ENCODE data around the gene SCML1. TPM values are rescaled to one million over a fixed set of nuclear protein-coding genes. Genes with fewer than 3 reads are reported as not detected.

The SCML1 gene
- total and polyA plus RNA-seq, 10 of the 15 experiments (the other 5 are each of a cell fraction or from before 2014, with no cell fraction given): 0.62 to 48.3 (median 1.6) TPM

DNA sequence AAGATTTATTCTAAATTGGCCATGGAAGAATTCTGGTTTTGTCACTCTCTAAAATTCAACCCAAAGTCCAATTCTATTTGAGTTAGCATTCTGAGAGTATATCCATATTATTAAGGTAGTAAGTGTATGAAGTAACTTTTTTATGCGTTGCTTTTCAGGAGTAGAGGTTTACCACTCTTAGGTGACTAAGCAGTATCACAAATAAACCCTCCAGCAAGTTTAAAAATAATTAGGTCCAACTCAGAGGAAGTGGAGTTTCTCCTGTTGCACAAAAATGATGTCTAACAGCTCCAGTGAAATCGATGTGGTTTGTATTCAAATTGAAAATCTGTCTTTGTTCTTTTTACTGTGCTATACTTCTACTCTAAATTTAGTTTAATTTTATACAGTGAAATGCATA, 6.6 kb downstream of the SCML1 start:
- no TSS peak for BruUV-seq (replicated peaks)
- no peak for FAIRE-seq
- Histone ChIP-seq H3K36me3 (ENCODE audit: control insufficient read depth in 2 of 2, insufficient read depth in 2 of 2, low read length in 1 of 2) (no peaks in the 10 kb centered on the region), H3K4me3 (no peak overlapping the region), H3K79me2 (ENCODE audit: control insufficient read depth, insufficient read depth, low read length) (no peaks in the 10 kb centered on the region; the same call in 1 of the 2 replicates), H3K27me3 (replicated peaks in 1 of 2; ENCODE audit: control insufficient read depth in 2 of 2, insufficient read depth in 2 of 2, low read length in 1 of 2) (no peaks in the 10 kb centered on the region), H4K20me1 (ENCODE audit: control insufficient read depth, insufficient read depth) (no peaks in the 10 kb centered on the region), H3K4me2 (ENCODE audit: control insufficient read depth, insufficient read depth) (no peak overlapping the region), H3K4me1 (ENCODE audit: control insufficient read depth, insufficient read depth, low read length) (no peaks in the 10 kb centered on the region), H3K9me3 (replicated peaks; ENCODE audit: control insufficient read depth, insufficient read depth, low read length) (no peaks in the 10 kb centered on the region), H3K9ac (ENCODE audit: control insufficient read depth, insufficient read depth, low read length) (no peak overlapping the region), H3K27ac (ENCODE audit: control insufficient read depth, insufficient read depth) (no peak overlapping the region), H2AFZ (ENCODE audit: control insufficient read depth, low read depth, low read length) (no peak overlapping the region)
- no peak for ATAC-seq
- DNase-seq (ENCODE audit: low read depth, low spot score): no peak
- ChIA-PET SMC1A (ENCODE audit: uncharacterized antibody, unreplicated experiment) (no interaction called here), POLR2A (no interaction called here), RAD21 (ENCODE audit: unreplicated experiment) (no interaction called here), CTCF (no interaction called here)
- in situ Hi-C loops (cut with MboI): no loop called here
- intact Hi-C loops (cut with micrococcal nuclease; ENCODE audit: unreplicated experiment): no loop called here
- 13% methylated on average over 2 of the region's 2 CpGs for WGBS (ENCODE audit: insufficient coverage, insufficient replicate concordance, low lambda C conversion rate, missing lambda C conversion rate)
- TF ChIP-seq, protein P1, sequence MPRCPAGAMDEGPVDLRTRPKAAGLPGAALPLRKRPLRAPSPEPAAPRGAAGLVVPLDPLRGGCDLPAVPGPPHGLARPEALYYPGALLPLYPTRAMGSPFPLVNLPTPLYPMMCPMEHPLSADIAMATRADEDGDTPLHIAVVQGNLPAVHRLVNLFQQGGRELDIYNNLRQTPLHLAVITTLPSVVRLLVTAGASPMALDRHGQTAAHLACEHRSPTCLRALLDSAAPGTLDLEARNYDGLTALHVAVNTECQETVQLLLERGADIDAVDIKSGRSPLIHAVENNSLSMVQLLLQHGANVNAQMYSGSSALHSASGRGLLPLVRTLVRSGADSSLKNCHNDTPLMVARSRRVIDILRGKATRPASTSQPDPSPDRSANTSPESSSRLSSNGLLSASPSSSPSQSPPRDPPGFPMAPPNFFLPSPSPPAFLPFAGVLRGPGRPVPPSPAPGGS (IDR thresholded peaks at IDR 0.05; ENCODE audit: borderline replicate concordance, insufficient read depth, low read depth, low read length, poor library complexity, severe bottlenecking): no peak
- TF ChIP-seq SPI1 (IDR thresholded peaks at IDR 0.05; ENCODE audit: borderline replicate concordance, insufficient read depth, low read depth, low read length) (no peak), SREBF1 (IDR thresholded peaks at IDR 0.05; ENCODE audit: low read length) (no peak), NRF1 (conservative IDR thresholded peaks at IDR 0.05; ENCODE audit: low read depth, low read length) (no peak), KAT2A (conservative IDR thresholded peaks at IDR 0.05; ENCODE audit: control insufficient read depth, low read depth, low read length) (no peak), RELA (IDR thresholded peaks at IDR 0.05; ENCODE audit: borderline replicate concordance, partially characterized antibody) (no peak), IRF4 (IDR thresholded peaks at IDR 0.05; ENCODE audit: low read depth, low read length) (no peak), MTA3 (IDR thresholded peaks at IDR 0.05; ENCODE audit: borderline replicate concordance, low read length) (no peak)
- TF ChIP-seq, protein P2, sequence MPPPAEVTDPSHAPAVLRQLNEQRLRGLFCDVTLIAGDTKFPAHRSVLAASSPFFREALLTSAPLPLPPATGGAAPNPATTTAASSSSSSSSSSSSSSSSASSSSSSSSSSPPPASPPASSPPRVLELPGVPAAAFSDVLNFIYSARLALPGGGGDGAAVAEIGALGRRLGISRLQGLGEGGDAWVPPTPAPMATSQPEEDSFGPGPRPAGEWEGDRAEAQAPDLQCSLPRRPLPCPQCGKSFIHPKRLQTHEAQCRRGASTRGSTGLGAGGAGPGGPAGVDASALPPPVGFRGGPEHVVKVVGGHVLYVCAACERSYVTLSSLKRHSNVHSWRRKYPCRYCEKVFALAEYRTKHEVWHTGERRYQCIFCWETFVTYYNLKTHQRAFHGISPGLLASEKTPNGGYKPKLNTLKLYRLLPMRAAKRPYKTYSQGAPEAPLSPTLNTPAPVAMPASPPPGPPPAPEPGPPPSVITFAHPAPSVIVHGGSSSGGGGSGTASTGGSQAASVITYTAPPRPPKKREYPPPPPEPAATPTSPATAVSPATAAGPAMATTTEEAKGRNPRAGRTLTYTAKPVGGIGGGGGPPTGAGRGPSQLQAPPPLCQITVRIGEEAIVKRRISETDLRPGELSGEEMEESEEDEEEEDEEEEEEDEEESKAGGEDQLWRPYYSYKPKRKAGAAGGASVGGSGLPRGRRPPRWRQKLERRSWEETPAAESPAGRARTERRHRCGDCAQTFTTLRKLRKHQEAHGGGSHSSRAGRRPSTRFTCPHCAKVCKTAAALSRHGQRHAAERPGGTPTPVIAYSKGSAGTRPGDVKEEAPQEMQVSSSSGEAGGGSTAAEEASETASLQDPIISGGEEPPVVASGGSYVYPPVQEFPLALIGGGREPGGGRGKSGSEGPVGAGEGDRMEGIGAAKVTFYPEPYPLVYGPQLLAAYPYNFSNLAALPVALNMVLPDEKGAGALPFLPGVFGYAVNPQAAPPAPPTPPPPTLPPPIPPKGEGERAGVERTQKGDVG (CRISPR knock-in tag; IDR thresholded peaks at IDR 0.05): no peak
- TF ChIP-seq, protein P3, sequence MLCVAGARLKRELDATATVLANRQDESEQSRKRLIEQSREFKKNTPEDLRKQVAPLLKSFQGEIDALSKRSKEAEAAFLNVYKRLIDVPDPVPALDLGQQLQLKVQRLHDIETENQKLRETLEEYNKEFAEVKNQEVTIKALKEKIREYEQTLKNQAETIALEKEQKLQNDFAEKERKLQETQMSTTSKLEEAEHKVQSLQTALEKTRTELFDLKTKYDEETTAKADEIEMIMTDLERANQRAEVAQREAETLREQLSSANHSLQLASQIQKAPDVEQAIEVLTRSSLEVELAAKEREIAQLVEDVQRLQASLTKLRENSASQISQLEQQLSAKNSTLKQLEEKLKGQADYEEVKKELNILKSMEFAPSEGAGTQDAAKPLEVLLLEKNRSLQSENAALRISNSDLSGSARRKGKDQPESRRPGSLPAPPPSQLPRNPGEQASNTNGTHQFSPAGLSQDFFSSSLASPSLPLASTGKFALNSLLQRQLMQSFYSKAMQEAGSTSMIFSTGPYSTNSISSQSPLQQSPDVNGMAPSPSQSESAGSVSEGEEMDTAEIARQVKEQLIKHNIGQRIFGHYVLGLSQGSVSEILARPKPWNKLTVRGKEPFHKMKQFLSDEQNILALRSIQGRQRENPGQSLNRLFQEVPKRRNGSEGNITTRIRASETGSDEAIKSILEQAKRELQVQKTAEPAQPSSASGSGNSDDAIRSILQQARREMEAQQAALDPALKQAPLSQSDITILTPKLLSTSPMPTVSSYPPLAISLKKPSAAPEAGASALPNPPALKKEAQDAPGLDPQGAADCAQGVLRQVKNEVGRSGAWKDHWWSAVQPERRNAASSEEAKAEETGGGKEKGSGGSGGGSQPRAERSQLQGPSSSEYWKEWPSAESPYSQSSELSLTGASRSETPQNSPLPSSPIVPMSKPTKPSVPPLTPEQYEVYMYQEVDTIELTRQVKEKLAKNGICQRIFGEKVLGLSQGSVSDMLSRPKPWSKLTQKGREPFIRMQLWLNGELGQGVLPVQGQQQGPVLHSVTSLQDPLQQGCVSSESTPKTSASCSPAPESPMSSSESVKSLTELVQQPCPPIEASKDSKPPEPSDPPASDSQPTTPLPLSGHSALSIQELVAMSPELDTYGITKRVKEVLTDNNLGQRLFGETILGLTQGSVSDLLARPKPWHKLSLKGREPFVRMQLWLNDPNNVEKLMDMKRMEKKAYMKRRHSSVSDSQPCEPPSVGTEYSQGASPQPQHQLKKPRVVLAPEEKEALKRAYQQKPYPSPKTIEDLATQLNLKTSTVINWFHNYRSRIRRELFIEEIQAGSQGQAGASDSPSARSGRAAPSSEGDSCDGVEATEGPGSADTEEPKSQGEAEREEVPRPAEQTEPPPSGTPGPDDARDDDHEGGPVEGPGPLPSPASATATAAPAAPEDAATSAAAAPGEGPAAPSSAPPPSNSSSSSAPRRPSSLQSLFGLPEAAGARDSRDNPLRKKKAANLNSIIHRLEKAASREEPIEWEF (IDR thresholded peaks at IDR 0.05; ENCODE audit: insufficient replicate concordance, low read depth, low read length): no peak
